ENCODE data around the gene LCMT2.
"Not testable (repeated sequence)": the region's sequence is repeated elsewhere in the genome, so short reads cannot be mapped to it uniquely, and the experiment has no call there.

The LCMT2 gene

DNA sequence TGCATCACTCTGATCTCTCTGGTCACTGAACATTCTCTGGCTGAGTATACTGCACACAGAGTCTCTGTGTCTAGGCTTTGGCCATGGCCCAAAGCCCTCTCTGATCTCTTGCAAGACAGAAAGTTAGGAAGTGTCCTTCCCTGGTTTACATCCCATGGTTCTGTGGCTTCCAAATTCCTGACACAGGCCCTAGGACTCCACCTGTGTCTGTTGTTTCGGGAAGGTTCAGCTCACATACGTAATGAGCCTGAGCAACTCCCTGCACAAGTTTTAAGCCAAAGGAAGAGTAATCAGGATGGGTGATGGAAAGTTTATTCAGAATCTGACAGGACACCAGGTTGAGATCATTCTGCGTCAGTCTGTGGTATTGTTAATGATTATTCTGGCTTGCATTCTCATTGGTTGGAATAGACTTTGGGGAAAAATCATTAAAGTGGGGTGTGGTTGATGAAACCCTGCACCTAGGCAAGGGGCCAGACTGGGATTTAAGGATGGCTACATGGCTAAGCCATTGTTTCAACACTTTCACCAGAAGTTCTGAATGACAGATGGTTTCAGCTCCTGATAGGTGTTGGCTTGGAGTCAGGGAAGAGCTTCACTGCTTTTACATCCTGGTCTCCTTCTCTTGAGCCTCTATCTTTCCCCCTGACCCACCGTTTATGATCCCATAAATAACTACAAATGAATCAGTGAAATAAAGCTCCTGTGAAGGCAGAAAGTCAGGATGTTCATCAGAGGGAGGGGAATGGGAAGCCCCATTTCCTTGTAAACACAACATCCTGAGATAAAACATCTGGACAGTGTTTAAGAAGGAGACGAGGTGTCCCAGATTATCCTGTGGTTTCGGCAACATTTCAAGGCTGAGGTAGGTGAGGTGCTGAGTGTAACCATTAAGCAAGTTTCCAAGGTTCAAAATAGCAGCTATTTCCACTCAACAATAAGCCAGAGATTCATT is 14.1 kb downstream of the LCMT2 start:
- no peak for DNase-seq

- DNase-seq: no peak
Measured at GRCh38 chr15:43314171-43314570, 16.2 kb downstream of the LCMT2 start.

DNA sequence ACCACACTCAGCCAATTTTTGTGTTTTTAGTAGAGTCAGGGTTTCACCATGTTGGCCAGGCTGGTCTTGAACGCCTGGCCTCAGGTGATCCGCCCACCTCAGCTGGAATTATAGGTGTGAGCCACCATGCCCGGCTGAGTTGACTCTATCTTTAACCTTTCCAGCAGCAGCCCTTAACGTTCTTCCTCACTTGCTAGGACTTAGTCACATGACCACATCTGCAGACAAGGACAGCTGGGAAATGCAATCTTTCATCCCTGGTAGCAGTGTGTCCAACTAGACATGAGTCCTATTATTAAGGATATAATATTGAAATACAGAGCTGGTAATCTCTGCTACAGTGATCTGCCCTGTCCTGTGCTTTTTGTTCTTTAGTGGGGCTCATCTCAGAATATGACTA is 18.0 kb downstream of the LCMT2 start:
- no peak for DNase-seq

GRCh38 chr15:43302205-43302817 is 28.1 kb downstream of the LCMT2 start, which contains the start of gene TGM7:
Gene TGM7, minus strand, starts transcription at chr15:43302255.
- DNase-seq: no peak

GRCh38 chr15:43299884-43300283 is 30.5 kb downstream of the LCMT2 start:
- no peak for DNase-seq

DNA sequence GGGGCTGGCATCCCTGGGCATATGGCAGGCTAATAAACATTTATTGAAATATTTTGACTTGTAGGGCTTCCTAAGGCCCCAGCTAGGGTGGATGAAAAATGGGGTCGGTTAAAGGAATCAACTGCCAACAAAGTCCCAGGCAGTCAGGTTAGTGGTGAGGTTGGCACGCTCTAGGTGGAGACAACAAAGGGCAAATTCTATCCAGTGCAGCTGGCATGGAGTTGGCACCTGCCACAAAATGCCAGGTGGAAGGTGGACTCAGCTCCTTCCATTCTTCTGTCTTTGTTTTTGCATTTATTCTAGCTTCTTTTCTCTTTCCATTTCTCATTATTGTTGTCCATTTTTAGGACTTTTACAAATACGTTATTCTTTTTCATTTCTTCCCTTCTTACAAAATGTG is 31.0 kb downstream of the LCMT2 start:
- no peak for DNase-seq

DNA sequence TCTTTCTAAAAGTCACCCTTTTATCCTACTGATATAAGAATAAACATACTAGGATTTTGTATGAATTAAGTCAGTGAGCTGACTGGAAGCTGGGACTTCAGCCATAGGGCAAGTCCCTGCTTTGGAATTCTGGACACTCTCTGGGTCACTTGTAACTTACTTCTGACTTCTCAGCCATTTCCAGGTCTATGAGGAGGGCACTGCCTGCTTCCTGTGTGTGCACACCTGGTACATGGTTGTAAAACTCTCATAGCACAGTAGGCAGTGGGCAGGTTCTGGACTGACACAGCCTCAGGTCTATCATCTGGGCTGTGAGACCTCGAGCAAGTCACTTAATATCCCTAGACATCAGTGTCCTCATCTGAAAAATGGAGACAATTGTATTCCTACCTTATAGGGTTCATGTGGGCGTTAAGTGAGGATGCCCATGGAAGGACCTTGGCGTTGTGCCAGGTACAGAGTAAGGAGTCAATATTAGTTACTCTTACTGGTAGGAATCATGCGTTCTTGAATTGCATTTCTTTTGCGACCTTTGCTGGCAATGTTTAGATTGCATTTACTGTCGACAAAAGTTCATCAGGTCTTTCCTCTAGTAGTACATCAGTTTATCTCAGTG is 36.2 kb downstream of the LCMT2 start:
- DNase-seq: no peak

DNA sequence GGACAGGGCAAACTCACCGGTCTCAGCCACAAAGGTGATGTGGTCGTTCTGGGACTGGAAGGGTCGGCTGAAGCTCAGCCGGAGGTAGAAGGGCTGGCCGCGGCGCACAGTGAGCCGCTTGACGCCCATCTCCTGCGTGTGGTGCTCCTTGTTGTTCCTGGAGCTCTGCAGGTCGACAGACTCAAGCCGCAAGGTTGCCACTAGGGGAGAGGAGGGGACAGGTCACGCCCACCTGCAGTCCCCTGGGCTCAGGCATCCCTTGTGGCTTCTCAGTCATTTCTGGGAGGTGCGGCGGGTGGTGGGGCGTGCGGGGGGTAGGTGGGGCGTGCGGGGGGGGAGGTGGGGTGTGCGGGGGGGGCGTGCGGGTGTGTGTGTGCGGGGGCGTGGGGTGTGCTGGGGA is 36.9 kb downstream of the LCMT2 start:
- DNase-seq: peak in 1 of 2 donors; percentile 3

DNA sequence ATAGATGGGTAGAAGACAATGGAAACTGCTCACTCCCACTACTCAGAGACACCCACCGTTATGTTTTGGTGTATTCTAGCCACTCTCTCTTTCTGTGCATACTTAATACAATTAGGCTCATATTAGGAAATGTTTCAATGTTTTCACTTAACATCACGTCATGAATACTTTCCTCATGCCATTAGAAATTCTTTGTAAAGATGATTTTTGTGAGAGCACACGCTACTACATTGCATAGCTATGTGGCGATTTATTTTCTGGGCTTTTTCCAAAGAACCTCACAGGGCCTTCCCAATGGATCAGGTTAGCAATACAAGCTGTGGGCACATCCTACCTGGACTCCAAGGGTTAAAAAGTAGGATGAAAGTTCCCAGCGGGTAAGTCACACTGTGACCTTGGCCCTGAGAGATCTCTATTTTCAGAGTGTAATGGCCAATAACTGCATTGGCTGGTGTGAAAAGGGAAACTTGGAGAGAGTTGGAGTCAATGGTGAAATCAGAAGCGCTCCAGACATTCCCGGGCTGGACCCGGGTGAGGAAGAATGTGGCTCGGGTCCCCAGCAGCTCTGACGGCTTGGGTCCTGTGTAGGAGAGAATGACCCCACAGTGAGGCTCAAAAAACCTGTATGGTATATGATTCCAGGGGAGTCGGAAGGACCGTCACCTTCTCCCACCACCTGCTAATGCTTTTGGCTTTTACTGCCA is 37.8 kb downstream of the LCMT2 start:
- DNase-seq: no peak

DNA sequence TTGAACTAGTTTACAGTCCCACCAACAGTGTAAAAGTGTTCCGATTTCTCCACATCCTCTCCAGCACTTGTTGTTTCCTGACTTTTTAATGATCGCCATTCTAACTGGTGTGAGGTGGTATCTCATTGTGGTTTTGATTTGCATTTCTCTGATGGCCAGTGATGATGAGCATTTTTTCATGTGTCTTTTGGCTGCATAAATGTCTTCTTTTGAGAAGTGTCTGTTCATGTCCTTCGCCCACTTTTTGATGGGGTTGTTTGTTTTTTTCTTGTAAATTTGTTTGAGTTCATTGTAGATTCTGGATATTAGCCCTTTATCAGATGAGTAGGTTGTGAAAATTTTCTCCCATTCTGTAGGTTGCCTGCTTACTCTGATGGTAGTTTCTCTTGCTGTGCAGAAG is 40.7 kb downstream of the LCMT2 start:
- DNase-seq: not testable (repeated sequence)

DNA sequence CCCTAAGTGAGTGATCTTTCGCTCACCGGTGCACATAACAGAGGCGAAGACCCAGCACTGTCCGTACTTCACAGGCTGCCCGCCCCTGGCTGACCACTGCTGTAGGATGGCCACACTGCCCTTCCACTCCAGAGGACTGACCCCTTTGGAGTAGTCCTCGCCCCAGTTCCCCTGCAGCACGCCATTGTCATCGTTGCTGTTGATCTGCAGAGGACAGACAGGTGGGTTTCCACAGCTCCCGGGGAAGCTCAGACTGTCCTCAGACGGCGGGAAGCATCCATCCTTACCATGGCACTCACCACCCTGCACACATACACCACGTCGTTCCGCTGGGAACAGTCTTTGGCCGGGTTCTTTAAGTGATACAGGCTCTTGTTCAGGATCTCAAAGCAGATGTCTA is 43.1 kb downstream of the LCMT2 start:
- DNase-seq: no peak

DNA sequence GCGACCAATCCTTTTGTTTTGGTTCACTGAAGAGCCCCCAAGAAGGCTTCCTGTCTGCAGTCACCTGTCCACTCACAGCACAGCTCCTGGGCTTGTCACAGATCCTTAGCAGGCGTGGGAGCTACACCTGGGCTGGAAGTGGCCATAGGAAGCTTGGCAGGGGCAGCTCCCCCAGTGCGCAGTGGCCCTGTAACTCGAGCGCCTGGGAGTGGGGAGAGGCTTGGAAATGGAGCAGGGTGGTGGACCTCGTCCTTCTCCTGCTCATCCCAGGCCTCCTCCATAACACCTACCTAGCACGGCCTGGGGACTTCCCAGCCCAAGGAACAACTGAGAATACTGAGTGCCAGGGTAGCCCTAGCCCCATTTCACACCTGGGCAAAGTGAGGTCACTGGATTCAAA is 44.3 kb downstream of the LCMT2 start:
- no peak for DNase-seq

DNA sequence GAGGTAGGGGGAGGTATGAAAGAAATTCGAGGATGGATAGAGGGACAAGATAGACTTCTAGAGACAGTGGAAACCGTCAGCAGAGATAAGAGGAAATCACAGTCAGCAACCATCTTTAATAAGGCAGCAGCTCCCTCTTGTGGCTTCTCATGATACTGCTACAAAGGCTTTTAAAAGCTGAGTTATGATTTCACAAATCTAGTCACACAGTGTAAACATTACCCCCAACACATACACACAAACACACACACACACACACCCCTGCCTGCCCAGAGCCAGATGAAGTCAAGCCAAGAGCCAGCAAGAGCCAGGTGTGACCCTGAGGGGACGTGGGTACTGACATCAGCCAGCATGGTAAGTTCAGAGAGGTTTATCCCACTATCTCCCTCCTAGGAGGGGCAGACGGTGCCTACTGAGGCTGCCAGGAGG is 44.8 kb downstream of the LCMT2 start:
- DNase-seq: peak; percentile 46 to 67

- DNase-seq: no peak
Measured at GRCh38 chr15:43283526-43283925, 46.8 kb downstream of the LCMT2 start.

DNA sequence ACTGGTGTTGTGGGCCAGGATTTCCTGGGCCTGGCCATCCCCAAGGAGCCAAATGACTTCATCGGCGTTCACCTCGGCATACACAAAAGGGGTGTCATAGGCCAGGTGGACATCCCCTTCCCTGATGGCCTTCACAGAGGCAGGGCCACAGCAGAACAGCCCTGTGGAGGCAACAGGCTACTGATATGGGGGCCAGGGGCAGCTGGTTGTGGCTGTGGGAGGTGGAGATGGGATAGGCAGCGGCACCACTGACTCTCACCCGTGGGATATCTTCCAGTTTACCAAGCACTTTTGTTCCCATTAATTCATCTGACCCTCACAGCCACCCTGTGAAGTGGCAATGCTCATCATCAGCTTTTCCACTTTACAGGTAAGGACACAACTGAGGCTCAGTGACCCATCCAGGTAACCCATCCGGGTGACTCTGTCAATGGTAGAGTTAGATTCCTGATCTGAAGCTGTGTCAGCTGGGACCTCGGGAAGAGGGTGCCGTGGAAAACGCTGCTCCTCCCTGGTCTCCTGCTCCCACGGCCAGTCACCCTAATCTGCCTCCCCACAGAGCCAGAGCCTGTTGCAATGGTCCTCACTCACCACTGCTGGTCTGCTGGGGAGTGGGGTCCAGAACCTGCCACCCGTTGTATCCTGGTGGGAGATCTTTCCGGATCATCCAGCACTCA is 48.3 kb downstream of the LCMT2 start:
- DNase-seq: no peak

DNA sequence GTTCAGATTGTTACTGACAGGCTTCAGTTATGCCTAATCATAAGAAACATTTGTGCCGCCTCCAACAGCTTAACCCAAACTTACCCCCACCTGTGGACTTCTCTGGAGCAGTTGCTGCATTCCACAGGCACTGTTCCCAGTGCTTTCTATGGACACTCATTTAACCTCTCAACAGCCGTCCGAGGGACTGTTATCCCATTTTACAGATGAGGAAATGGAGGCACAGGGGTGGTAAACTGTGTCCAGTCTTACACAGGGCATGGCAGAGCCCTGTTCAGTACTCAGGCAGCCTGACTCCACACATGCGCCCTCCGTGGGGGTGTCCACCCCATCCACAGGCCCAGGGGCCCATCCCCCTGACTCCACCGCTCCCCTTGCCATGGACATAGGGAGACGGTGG is 49.4 kb downstream of the LCMT2 start:
- DNase-seq: no peak

DNA sequence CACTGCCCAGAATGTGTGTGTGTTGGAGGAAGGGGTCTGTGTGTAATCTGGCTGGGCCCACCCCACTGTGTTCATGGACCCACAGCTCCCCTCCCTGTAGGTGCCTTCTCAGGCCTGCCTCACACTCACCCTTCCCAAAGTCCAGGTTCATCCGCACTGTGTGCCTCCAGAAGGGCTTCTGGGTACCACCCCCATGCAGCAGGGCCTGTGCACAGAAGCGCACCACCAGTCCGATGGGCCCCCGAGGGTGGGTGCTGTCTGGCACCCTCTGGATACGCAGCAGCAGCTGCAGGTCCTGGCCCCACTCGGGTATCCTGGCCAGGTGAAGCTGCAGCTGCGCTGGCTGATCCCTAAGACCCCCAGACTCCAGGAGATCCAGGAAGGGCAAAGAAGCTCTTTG is 50.9 kb downstream of the LCMT2 start:
- DNase-seq: no peak

- DNase-seq: no peak
Measured at GRCh38 chr15:43278869-43279268, 51.5 kb downstream of the LCMT2 start.

DNA sequence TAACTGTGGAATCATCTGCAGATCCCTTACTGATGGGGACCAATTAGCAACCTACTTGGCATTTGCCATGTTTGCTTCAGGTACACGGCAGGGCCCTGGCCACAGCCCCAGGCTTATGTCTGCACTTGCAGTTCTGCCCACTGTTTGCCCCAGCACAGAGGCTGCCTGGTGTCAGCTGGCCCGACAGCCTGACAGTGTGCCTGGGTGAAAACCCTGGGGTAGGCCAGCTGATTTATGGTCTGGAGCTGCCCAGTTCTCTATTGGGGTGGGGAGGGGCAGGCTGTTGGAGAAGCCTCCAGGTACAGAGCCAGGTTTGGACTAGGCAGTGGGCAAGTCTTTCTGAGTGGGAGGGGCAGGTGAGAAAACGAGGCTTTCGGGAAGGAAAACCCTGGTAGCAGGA is 52.5 kb downstream of the LCMT2 start:
- DNase-seq: no peak

DNA sequence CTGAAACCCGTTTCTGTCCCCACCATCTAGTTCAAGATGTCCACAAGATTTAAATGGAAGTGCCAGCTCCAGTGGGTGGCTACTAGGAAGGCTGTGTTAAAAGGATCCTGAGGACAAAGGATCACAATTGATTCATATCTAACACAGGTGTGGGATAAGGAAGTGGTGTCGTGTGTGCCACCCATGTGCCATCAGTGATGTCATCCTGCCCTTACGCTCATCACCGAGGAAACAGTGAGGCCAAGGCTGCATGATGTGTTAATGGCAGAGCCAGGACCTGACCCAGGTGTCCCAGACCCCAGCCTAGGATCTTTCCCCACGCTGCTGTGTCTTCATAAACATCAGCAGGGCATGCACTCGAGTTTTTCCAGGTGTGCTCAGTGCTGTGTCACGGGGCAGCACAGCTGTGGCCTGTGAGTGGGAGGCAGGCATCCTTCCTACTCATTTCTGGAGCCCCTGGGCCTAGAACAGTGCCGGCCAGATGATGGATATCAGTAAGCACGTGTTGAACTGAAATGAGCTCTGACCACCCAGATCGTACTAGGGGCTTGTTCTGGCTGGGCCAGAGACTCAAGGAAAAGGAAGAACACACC is 53.0 kb downstream of the LCMT2 start:
- no peak for DNase-seq

GRCh38 chr15:43276563-43277200 is 53.7 kb downstream of the LCMT2 start:
- DNase-seq: no peak

Data from stimulated activated CD4-positive, alpha-beta T cell treated with anti-CD3 and anti-CD28 coated beads, Interleukin-2, amount 100 ng/mL, for 24 hours (primary cell).